Stimulated activated naive CD4-positive, alpha-beta T cell treated with Interleukin-2 at 50 U/mL for 16 hours (primary cell): Measurements from ENCODE around the gene ASS1.

ENCODE experiments used
- DNase-seq: peaks from one replicate; lab custom pipeline; 2025; lab: John Stamatoyannopoulos, UW

ASS1 gene

GRCh38 chr9:130498918-130499698, 54.3 kb downstream of the ASS1 start:
- DNase-seq: no peak

- no peak for DNase-seq
Observed at GRCh38 chr9:130499804-130500263, 55.1 kb downstream of the ASS1 start.

GRCh38 chr9:130500340-130501180, 55.8 kb downstream of the ASS1 start:
- DNase-seq: no peak

GRCh38 chr9:130501639-130502038, 56.9 kb downstream of the ASS1 start:
- no peak for DNase-seq

- no peak for DNase-seq
Observed at GRCh38 chr9:130508218-130508617, 63.5 kb downstream of the ASS1 start.

- no peak for DNase-seq
Observed at GRCh38 chr9:130512199-130512598, 67.4 kb downstream of the ASS1 start.

- no peak for DNase-seq
Observed at GRCh38 chr9:130513078-130513477, 68.3 kb downstream of the ASS1 start.

GRCh38 chr9:130518233-130518632, 73.5 kb downstream of the ASS1 start:
- no peak for DNase-seq

GRCh38 chr9:130518943-130519799, 74.4 kb downstream of the ASS1 start:
- DNase-seq: no peak

- DNase-seq: no peak
Observed at GRCh38 chr9:130519927-130520326, 75.2 kb downstream of the ASS1 start.

GRCh38 chr9:130521715-130522114, 77.0 kb downstream of the ASS1 start:
- DNase-seq: no peak

GRCh38 chr9:130522233-130522808, 77.6 kb downstream of the ASS1 start:
- no peak for DNase-seq

GRCh38 chr9:130523921-130524320, 79.2 kb downstream of the ASS1 start:
- DNase-seq: no peak

GRCh38 chr9:130526193-130526853, 81.6 kb downstream of the ASS1 start:
- no peak for DNase-seq

- no peak for DNase-seq
Observed at GRCh38 chr9:130526854-130527650, 82.3 kb downstream of the ASS1 start.

- DNase-seq: no peak
Observed at GRCh38 chr9:130527651-130528310, 83.0 kb downstream of the ASS1 start.

- DNase-seq: no peak
Observed at GRCh38 chr9:130528674-130529073, 83.9 kb downstream of the ASS1 start.

GRCh38 chr9:130530938-130531337, 86.2 kb downstream of the ASS1 start:
- no peak for DNase-seq

GRCh38 chr9:130531670-130532069, 86.9 kb downstream of the ASS1 start:
- DNase-seq: no peak
